ENCODE data around the gene HSDL1. TPM values are rescaled to one million over a fixed set of nuclear protein-coding genes. Genes with fewer than 3 reads are reported as not detected.

The HSDL1 gene
- polyA plus RNA-seq, 1 experiment: 12.1 TPM

DNA sequence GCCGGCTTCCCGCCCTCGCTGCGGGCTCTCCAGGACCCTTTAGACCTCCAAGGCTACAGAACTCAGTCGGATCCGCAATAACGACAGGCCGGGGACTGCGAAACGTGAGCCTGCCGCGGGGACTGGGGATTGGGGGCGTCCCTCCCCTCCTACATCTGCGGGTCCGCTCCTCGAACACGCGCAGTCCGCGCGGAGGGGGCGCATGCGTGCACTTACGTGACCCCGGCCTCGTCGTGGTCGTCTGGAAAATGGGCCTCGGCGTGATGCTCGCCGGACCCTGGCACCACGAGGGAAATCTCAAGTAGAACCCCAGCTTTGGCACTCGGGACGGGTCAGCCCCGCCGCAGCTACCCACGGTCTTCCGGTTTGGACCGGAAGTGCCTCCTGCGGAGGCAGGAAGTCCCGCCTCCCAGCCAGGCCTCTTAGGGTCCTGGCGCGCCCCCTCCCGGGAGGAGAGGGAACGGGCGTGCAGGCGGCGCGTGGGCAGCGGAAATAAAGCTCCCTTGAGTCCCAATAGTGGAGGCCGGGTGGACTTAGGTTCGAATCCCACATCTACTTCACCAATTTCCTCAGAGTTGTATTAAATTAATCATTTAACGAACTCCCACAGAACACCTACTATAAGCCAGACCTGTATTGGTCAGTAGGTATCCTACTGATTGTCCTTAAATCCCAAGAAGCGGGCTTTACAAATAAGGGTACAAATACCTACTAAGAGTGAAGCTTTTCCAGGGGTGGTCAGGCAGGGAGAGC is 41.9 kb upstream of the HSDL1 start, which contains the start of gene TAF1C:
TAF1C (minus strand) TSS at position 373 of the 753 bp plus-strand sequence. CDS start 2,069 bp downstream, outside the sequence.
- ChIA-PET POLR2A (interaction anchor here (0.6 kb wide), 1 partner anchor 45 kb away, joined by 4 read pairs; no protein-coding TSS in a partner anchor), CTCF (interaction anchor here (0.6 to 4.0 kb wide), 39 partner anchors 9 to 297 kb away, joined by 3 to 60 read pairs (median 5); partner anchors contain the start of genes KCNG4 and MBTPS1)
- TF ChIP-seq CTCF (IDR thresholded peaks at IDR 0.05; ENCODE audit: insufficient read depth, low read depth, low read length): peak; percentile 97
- peak within 1 kb of the TSS; percentile 99 for H3K4me3 ChIP-seq (ENCODE audit: low read depth, low read length)
- peak; percentile 64 for DNase-seq (ENCODE audit: low read depth)
- no peaks in the 10 kb centered on the region for H3K27me3 ChIP-seq (ENCODE audit: control insufficient read depth, insufficient read depth, low read length)
- peaks cover 18% of the 10 kb centered on the region for H3K36me3 ChIP-seq (ENCODE audit: control insufficient read depth, insufficient read depth, low read length)

GRCh38 chr16:84184775-84185174 is 39.8 kb upstream of the HSDL1 start:
- no peak for TF ChIP-seq CTCF (IDR thresholded peaks at IDR 0.05; ENCODE audit: insufficient read depth, low read depth, low read length)
- no peak for DNase-seq (ENCODE audit: low read depth)
- ChIA-PET CTCF (interaction anchor here (1.1 to 1.5 kb wide), 2 partner anchors 15 to 28 kb away, joined by 3 to 4 read pairs; no protein-coding TSS in a partner anchor), POLR2A (no interaction called here)
- Histone ChIP-seq H3K27me3 (ENCODE audit: control insufficient read depth, insufficient read depth, low read length) (no peaks in the 10 kb centered on the region), H3K4me3 (ENCODE audit: low read depth, low read length) (no peak overlapping the region), H3K36me3 (ENCODE audit: control insufficient read depth, insufficient read depth, low read length) (peaks cover 34% of the 10 kb centered on the region)

- 0 out of 2 replicates have a peak, but pooled peaks have one; percentile 7 for TF ChIP-seq CTCF (IDR thresholded peaks at IDR 0.05; ENCODE audit: insufficient read depth, low read depth, low read length)
- Histone ChIP-seq H3K27me3 (ENCODE audit: control insufficient read depth, insufficient read depth, low read length) (no peaks in the 10 kb centered on the region), H3K4me3 (ENCODE audit: low read depth, low read length) (no peak overlapping the region), H3K36me3 (ENCODE audit: control insufficient read depth, insufficient read depth, low read length) (peaks cover 37% of the 10 kb centered on the region)
- ChIA-PET CTCF (interaction anchor here (1.4 to 1.5 kb wide), 2 partner anchors 14 to 99 kb away, joined by 3 to 4 read pairs; no protein-coding TSS in a partner anchor), POLR2A (no interaction called here)
- DNase-seq (ENCODE audit: low read depth): no peak
Observed at GRCh38 chr16:84183911-84184591, 39.1 kb upstream of the HSDL1 start.

GRCh38 chr16:84183572-84183875 is 38.5 kb upstream of the HSDL1 start:
- H3K4me3 ChIP-seq (ENCODE audit: low read depth, low read length): no peak overlapping the region
- TF ChIP-seq CTCF (IDR thresholded peaks at IDR 0.05; ENCODE audit: insufficient read depth, low read depth, low read length): no peak
- no peaks in the 10 kb centered on the region for H3K27me3 ChIP-seq (ENCODE audit: control insufficient read depth, insufficient read depth, low read length)
- peaks cover 39% of the 10 kb centered on the region for H3K36me3 ChIP-seq (ENCODE audit: control insufficient read depth, insufficient read depth, low read length)
- ChIA-PET CTCF (interaction anchor here (1.4 to 1.5 kb wide), 2 partner anchors 13 to 99 kb away, joined by 3 to 4 read pairs; no protein-coding TSS in a partner anchor), POLR2A (no interaction called here)
- DNase-seq (ENCODE audit: low read depth): no peak

Measured in BJ (cell line).